ENCODE data around the gene FHL1. TPM values are rescaled to one million over a fixed set of nuclear protein-coding genes. Genes with fewer than 3 reads are reported as not detected.

Gene FHL1
- total RNA-seq, 1 experiment from 2014 or later, result 20.0 TPM

GRCh38 chrX:136183917-136184316 is 36.6 kb downstream of the FHL1 start:
- POLR2A ChIA-PET, result no interaction called here
- H3K27ac ChIP-seq (ENCODE audit: low read depth, low read length), result no peak overlapping the region
- no peak overlapping the region for H3K4me2 ChIP-seq (ENCODE audit: low read length)

More at GRCh38 chrX:136183917-136184316, 36.6 kb downstream of the FHL1 start:
- Histone ChIP-seq H3K9me3 (ENCODE audit: control insufficient read depth in 1 of 2, insufficient read depth in 1 of 2, low read depth in 1 of 2, low read length in 2 of 2) (no peaks in the 10 kb centered on the region), H3K9ac (ENCODE audit: low read length) (no peak overlapping the region), H3K79me2 (ENCODE audit: insufficient read depth, low read length) (no peaks in the 10 kb centered on the region), H3K9me2 (ENCODE audit: insufficient read depth) (no peaks in the 10 kb centered on the region), H3K27me3 (ENCODE audit: insufficient read depth, low read length) (no peaks in the 10 kb centered on the region), H4K20me1 (ENCODE audit: insufficient read depth) (no peaks in the 10 kb centered on the region), H2AFZ (ENCODE audit: low read depth, low read length, poor library complexity, severe bottlenecking) (no peak overlapping the region), H3K4me3 (replicated peaks in 1 of 2; ENCODE audit: low read depth in 1 of 2, low read length in 2 of 2) (no peak overlapping the region), H3K4me1 (ENCODE audit: control insufficient read depth in 1 of 2, insufficient read depth in 2 of 2, low read length in 2 of 2) (peaks cover 7 to 11% of the 10 kb centered on the region in 2 experiments; a peak in 3 of 4 replicates), H3K36me3 (ENCODE audit: control insufficient read depth in 1 of 2, insufficient read depth in 2 of 2, low read length in 2 of 2) (no peaks in the 10 kb centered on the region)
- TF ChIP-seq MAX (IDR thresholded peaks at IDR 0.05), result no peak
- no peak for TF ChIP-seq SP1 (IDR thresholded peaks at IDR 0.05; ENCODE audit: low read depth)
- no peak for TF ChIP-seq EZH2 (IDR thresholded peaks at IDR 0.05)
- TF ChIP-seq, protein P1, sequence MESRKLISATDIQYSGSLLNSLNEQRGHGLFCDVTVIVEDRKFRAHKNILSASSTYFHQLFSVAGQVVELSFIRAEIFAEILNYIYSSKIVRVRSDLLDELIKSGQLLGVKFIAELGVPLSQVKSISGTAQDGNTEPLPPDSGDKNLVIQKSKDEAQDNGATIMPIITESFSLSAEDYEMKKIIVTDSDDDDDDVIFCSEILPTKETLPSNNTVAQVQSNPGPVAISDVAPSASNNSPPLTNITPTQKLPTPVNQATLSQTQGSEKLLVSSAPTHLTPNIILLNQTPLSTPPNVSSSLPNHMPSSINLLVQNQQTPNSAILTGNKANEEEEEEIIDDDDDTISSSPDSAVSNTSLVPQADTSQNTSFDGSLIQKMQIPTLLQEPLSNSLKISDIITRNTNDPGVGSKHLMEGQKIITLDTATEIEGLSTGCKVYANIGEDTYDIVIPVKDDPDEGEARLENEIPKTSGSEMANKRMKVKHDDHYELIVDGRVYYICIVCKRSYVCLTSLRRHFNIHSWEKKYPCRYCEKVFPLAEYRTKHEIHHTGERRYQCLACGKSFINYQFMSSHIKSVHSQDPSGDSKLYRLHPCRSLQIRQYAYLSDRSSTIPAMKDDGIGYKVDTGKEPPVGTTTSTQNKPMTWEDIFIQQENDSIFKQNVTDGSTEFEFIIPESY (IDR thresholded peaks at IDR 0.05; ENCODE audit: extremely low read depth, insufficient replicate concordance, low read length), result no peak
- TF ChIP-seq, protein P2, sequence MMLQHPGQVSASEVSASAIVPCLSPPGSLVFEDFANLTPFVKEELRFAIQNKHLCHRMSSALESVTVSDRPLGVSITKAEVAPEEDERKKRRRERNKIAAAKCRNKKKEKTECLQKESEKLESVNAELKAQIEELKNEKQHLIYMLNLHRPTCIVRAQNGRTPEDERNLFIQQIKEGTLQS (IDR thresholded peaks at IDR 0.05), result no peak
- no peak for TF ChIP-seq CEBPB (IDR thresholded peaks at IDR 0.05; ENCODE audit: low read depth)
- TF ChIP-seq EGR1 (IDR thresholded peaks at IDR 0.05; ENCODE audit: low read depth), result no peak
- no peak for TF ChIP-seq EZH2phosphoT487 (IDR thresholded peaks at IDR 0.05; ENCODE audit: borderline replicate concordance)
- no peak for TF ChIP-seq CBX3 (IDR thresholded peaks at IDR 0.05; ENCODE audit: low read depth)
- no peak for TF ChIP-seq JUND (IDR thresholded peaks at IDR 0.05)
- TF ChIP-seq SRF (IDR thresholded peaks at IDR 0.05; ENCODE audit: low read depth), result no peak
- no peak for TF ChIP-seq FOSL1 (IDR thresholded peaks at IDR 0.05; ENCODE audit: low read depth)
- TF ChIP-seq ELF1 (IDR thresholded peaks at IDR 0.05; ENCODE audit: borderline replicate concordance, low read depth), result no peak
- TF ChIP-seq POLR2A (IDR thresholded peaks at IDR 0.05; ENCODE audit: borderline replicate concordance, extremely low read depth, insufficient read depth, insufficient read length), result no peak
- TF ChIP-seq SIN3A (IDR thresholded peaks at IDR 0.05; ENCODE audit: low read depth), result no peak
- intact Hi-C loops (cut with micrococcal nuclease), result no loop called here
- ChIA-PET CTCF (no interaction called here), RAD21 (ENCODE audit: low non-redundant PET in 1 of 2, low total read pairs in 2 of 2, uncharacterized antibody in 2 of 2, unreplicated experiment in 2 of 2) (no interaction called here)
- ATAC-seq, result no peak
- DNase-seq (ENCODE audit: low read depth, low spot score), result no peak
- BruUV-seq (replicated peaks), result no TSS peak
